ENCODE data around the gene MAMDC4. TPM values are rescaled to one million over a fixed set of nuclear protein-coding genes. Genes with fewer than 3 reads are reported as not detected.
A peak's percentile ranks its signal among the peaks of the same experiment; 100 is the strongest.
"Not testable (repeated sequence)": the region's sequence is repeated elsewhere in the genome, so short reads cannot be mapped to it uniquely, and the experiment has no call there.

MAMDC4 gene
- total and polyA plus RNA-seq, 2 experiments from 2014 or later: 1.7 to 6.8 TPM

GRCh38 chr9:136843801-136844740, 8.1 kb upstream of the MAMDC4 start:
- Histone ChIP-seq H3K4me2 (peak overlapping the region; percentile 64; the same call in 1 of the 2 replicates), H3K27me3 (ENCODE audit: insufficient read depth) (peaks cover 13% of the 10 kb centered on the region), H3K4me3 (peak overlapping the region; percentile 46; the same call in 1 of the 2 replicates), H3K4me1 (ENCODE audit: insufficient read depth) (peaks cover 15% of the 10 kb centered on the region; the same call in 1 of the 2 replicates)
- peaks cover 26% of the 10 kb centered on the region for H3K4me1 Mint-ChIP-seq
- not testable (repeated sequence) for H4K20me1 ChIP-seq (replicated peaks; ENCODE audit: insufficient read depth); H2AFZ ChIP-seq; H3K27ac ChIP-seq (ENCODE audit: low read depth); H3K36me3 ChIP-seq (ENCODE audit: insufficient read depth); H3F3A ChIP-seq (replicated peaks; ENCODE audit: low read depth); H3K9me2 ChIP-seq (ENCODE audit: insufficient read depth); H3K9me3 Mint-ChIP-seq; H3K36me3 Mint-ChIP-seq (ENCODE audit: low read depth); H3K79me2 ChIP-seq (replicated peaks; ENCODE audit: insufficient read depth); H3K27ac Mint-ChIP-seq
- TF ChIP-seq CTCF (conservative IDR thresholded peaks at IDR 0.05; ENCODE audit: low read depth in 2 of 2) (peak; percentile 49 to 51), CREB1 (CRISPR knock-in tag; IDR thresholded peaks at IDR 0.05; ENCODE audit: low read depth) (peak; percentile 49; the same call in 1 of the 2 replicates)
- ATAC-seq: peak; percentile 1
- H3K4me3 Mint-ChIP-seq: peak overlapping the region; percentile 54; the same call in 2 of the 3 replicates
- peaks cover 53% of the 10 kb centered on the region for H3K27me3 Mint-ChIP-seq (ENCODE audit: insufficient read depth, low read depth, poor library complexity)
- DNase-seq (ENCODE audit: low spot score): peak; percentile 70

GRCh38 chr9:136844761-136845464, 7.2 kb upstream of the MAMDC4 start:
- ATAC-seq: no peak
- Mint-ChIP-seq H3K27ac (no peak overlapping the region), H3K4me3 (no peak overlapping the region), H3K9me3 (no peaks in the 10 kb centered on the region; the same call in 2 of the 3 replicates), H3K27me3 (ENCODE audit: insufficient read depth, low read depth, poor library complexity) (peaks cover 50% of the 10 kb centered on the region), H3K36me3 (ENCODE audit: low read depth) (peaks cover 3% of the 10 kb centered on the region), H3K4me1 (peaks cover 20% of the 10 kb centered on the region)
- Histone ChIP-seq H3K4me1 (ENCODE audit: insufficient read depth) (peaks cover 15% of the 10 kb centered on the region; the same call in 1 of the 2 replicates), H3K36me3 (ENCODE audit: insufficient read depth) (no peaks in the 10 kb centered on the region), H4K20me1 (replicated peaks; ENCODE audit: insufficient read depth) (0 out of 2 replicates have a peak, but pooled peaks cover 3% of the 10 kb centered on the region), H3K9me2 (ENCODE audit: insufficient read depth) (no peaks in the 10 kb centered on the region), H3K27me3 (ENCODE audit: insufficient read depth) (peaks cover 13% of the 10 kb centered on the region), H3K79me2 (replicated peaks; ENCODE audit: insufficient read depth) (no peaks in the 10 kb centered on the region), H3K4me2 (no peak overlapping the region), H3K4me3 (no peak overlapping the region), H3K27ac (ENCODE audit: low read depth) (no peak overlapping the region), H2AFZ (no peak overlapping the region), H3F3A (replicated peaks; ENCODE audit: low read depth) (0 out of 2 replicates have a peak, but pooled peaks cover 5% of the 10 kb centered on the region)
- DNase-seq (ENCODE audit: low spot score): peak; percentile 47
- TF ChIP-seq ZNF462 (CRISPR knock-in tag; IDR thresholded peaks at IDR 0.05): no peak
- TF ChIP-seq EZH2 (IDR thresholded peaks at IDR 0.05; ENCODE audit: low read depth, unreplicated experiment): no peak
- no peak for TF ChIP-seq ZNF114 (CRISPR knock-in tag; IDR thresholded peaks at IDR 0.05)
- no peak for TF ChIP-seq ETS1 (IDR thresholded peaks at IDR 0.05)
- no peak for TF ChIP-seq ZNF331 (CRISPR knock-in tag; IDR thresholded peaks at IDR 0.05; ENCODE audit: low read depth)
- TF ChIP-seq EZH2phosphoT487 (IDR thresholded peaks at IDR 0.05; ENCODE audit: unreplicated experiment): no peak
- no peak for TF ChIP-seq NANOG (IDR thresholded peaks at IDR 0.05; ENCODE audit: borderline replicate concordance)
- no peak for TF ChIP-seq JUNB (IDR thresholded peaks at IDR 0.05; ENCODE audit: unreplicated experiment)

Measured in GM23338 (cell line).